GM12878 (cell line): ENCODE data around the gene TP53BP1. TPM values are rescaled to one million over a fixed set of nuclear protein-coding genes. Genes with fewer than 3 reads are reported as not detected.

Source experiments
- ATAC-seq: fragments of 200-7000 bp; cut with Tn5 transposase; 3 replicates; pipeline ENCODE4 v1.9.1; 2020; ENCODE audit warnings: mild to moderate bottlenecking, moderate library complexity
- BruUV-seq: library from RNA; stranded (reverse); fragments of 400-500 nt; replicated peaks from 2 replicates; lab custom pipeline; 2021; lab: Mats Ljungman, UMichigan
- CTCF ChIA-PET: fragments of 300-600 bp; sonication (Branson Sonifier 250); formaldehyde crosslinking; extraction: SDS; loops from one replicate; lab custom pipeline; 2021; ENCODE audit warnings: inconsistent platforms; lab: Yijun Ruan, JAX
- POLR2A ChIA-PET: fragments of 350-600 bp; formaldehyde crosslinking; extraction: SDS; loops from one replicate; lab custom pipeline; 2021; ENCODE audit warnings: inconsistent platforms; lab: Charles Lee
- RAD21 ChIA-PET: fragments of 300-600 bp; sonication (Branson Sonifier 250); formaldehyde crosslinking; loops from one replicate; lab custom pipeline; 2023; ENCODE audit warnings: antibody characterized with exemption; ENCODE audit not compliant: unreplicated experiment; lab: Charles Lee
- SMC1A ChIA-PET: fragments of 300-600 bp; sonication (Branson Sonifier 250); formaldehyde crosslinking; loops from one replicate; lab custom pipeline; 2023; ENCODE audit not compliant: unreplicated experiment, uncharacterized antibody; lab: Charles Lee
- DNase-seq: peaks from one replicate; pipeline ENCODE4 v3.0.0-alpha.2; 2011; ENCODE audit warnings: low read depth, low spot score
- FAIRE-seq: peaks from 3 replicates; lab custom pipeline; 2011; peaks lifted over from hg19 to GRCh38; lab: Jason Lieb, UNC
- H2AFZ ChIP-seq: 2 replicates; pipeline ENCODE4 v1.6.0; 2011; ENCODE audit warnings: low read depth, low read length, control low read depth; ENCODE audit not compliant: control insufficient read depth
- H3K27ac ChIP-seq: 2 replicates; pipeline ENCODE4 v1.5.1; 2011; ENCODE audit warnings: control low read depth; ENCODE audit not compliant: control insufficient read depth, insufficient read depth
- H3K27me3 ChIP-seq, 2 experiments: replicated peaks in 1 of 2; 2 replicates each; pipeline versions ENCODE4 v1.6.0 to v1.6.1; 2011; ENCODE audit warnings: low read length in 1 of 2; ENCODE audit not compliant: control insufficient read depth in 2 of 2, insufficient read depth in 2 of 2
- H3K36me3 ChIP-seq, 2 experiments: 2 replicates each; pipeline ENCODE4 v1.5.1; 2011; ENCODE audit warnings: low read length in 1 of 2; ENCODE audit not compliant: control insufficient read depth in 2 of 2, insufficient read depth in 2 of 2
- H3K4me1 ChIP-seq: 2 replicates; pipeline ENCODE4 v1.6.1; 2011; ENCODE audit warnings: mild to moderate bottlenecking, low read length, moderate library complexity, mixed read lengths; ENCODE audit not compliant: control insufficient read depth, insufficient read depth
- H3K4me2 ChIP-seq: 2 replicates; pipeline ENCODE4 v1.6.0; 2011; ENCODE audit warnings: control low read depth; ENCODE audit not compliant: control insufficient read depth, insufficient read depth
- H3K4me3 ChIP-seq: fragments of 200-600 bp; sonication (generic); 2 replicates; pipeline ENCODE4 v1.5.1; 2016
- H3K79me2 ChIP-seq: 2 replicates; pipeline ENCODE4 v1.6.0; 2011; ENCODE audit warnings: low read length; ENCODE audit not compliant: control insufficient read depth, insufficient read depth
- H3K9ac ChIP-seq: 2 replicates; pipeline ENCODE4 v1.8.0; 2011; ENCODE audit warnings: low read length, control low read depth, mixed read lengths; ENCODE audit not compliant: control insufficient read depth, insufficient read depth
- H3K9me3 ChIP-seq: replicated peaks from 3 replicates; pipeline ENCODE4 v1.5.1; 2011; ENCODE audit warnings: mild to moderate bottlenecking, low read length; ENCODE audit not compliant: control insufficient read depth, insufficient read depth
- H4K20me1 ChIP-seq: 2 replicates; pipeline ENCODE4 v1.6.0; 2011; ENCODE audit not compliant: control insufficient read depth, insufficient read depth
- GABPA ChIP-seq: IDR thresholded peaks from 2 replicates; pipeline ENCODE4 v1.6.1; 2014; ENCODE audit warnings: antibody characterized with exemption, low read depth, mild to moderate bottlenecking, inconsistent platforms
- NFYB ChIP-seq: IDR thresholded peaks from 2 replicates; pipeline ENCODE4 v1.6.1; 2011; ENCODE audit warnings: low read depth, mild to moderate bottlenecking, low read length, improper control_type of control experiment, moderate library complexity; ENCODE audit not compliant: insufficient read depth
- RCOR1 ChIP-seq: conservative IDR thresholded peaks from 2 replicates; pipeline ENCODE4 v1.6.1; 2012; ENCODE audit warnings: low read depth, low read length, improper control_type of control experiment
- SP1 ChIP-seq: IDR thresholded peaks from one replicate; pipeline ENCODE4 v1.6.1; 2011; ENCODE audit warnings: low read depth, low read length
- SREBF1 ChIP-seq: IDR thresholded peaks from 2 replicates; pipeline ENCODE4 v1.6.1; 2012; ENCODE audit warnings: mild to moderate bottlenecking, low read length
- TCF7 ChIP-seq: IDR thresholded peaks from 2 replicates; pipeline ENCODE4 v1.6.1; 2014; ENCODE audit warnings: antibody characterized with exemption, borderline replicate concordance
- ZSCAN29 ChIP-seq: fragments of 450-650 bp; IDR thresholded peaks from 2 replicates; pipeline ENCODE4 v1.6.1; 2017; ENCODE audit warnings: mild to moderate bottlenecking, moderate library complexity
- WGBS: methylation state at CpG from one replicate; pipeline ENCODE4 v1.1.6; 2016; ENCODE audit warnings: low lambda C conversion rate; ENCODE audit not compliant: insufficient replicate concordance, insufficient coverage; ENCODE audit errors: missing lambda C conversion rate; 5-methylcytosine and 5-hydroxymethylcytosine counted together
- in situ Hi-C: fragments of 300-500 bp; cut with MboI; formaldehyde crosslinking; loops from 9 replicates; pipeline ENCODE4 v1.14.3; 2018; ENCODE audit warnings: mixed read lengths
- intact Hi-C: fragments of 100-400 bp; cut with micrococcal nuclease; formaldehyde crosslinking; loops from one replicate; pipeline ENCODE4 v1.14.2; 2022; ENCODE audit not compliant: unreplicated experiment
- polyA plus RNA-seq, 11 experiments: library from polyadenylated mRNA; depleted of rRNA in 4 of 11; unstranded in 6 of 11; stranded (reverse) in 5 of 11; fragments of >200 nt; fragmentation: Nextera tagmentation in 4 of 11; fragmentation: Illumina TruSeq in 1 of 11; extraction: Ambion mirVana in 4 of 11; extraction: Trizol in 1 of 11; gene quantifications; 1 replicate in 1 of 11; 2 replicates in 10 of 11; pipeline versions ENCODE4 v1.2.1 to v1.2.3, GENCODE V29; 2011 to 2016; ENCODE audit warnings: inconsistent platforms in 2 of 11, missing spikeins in 2 of 11, low read depth in 1 of 11
- total RNA-seq, 4 experiments: library from RNA; depleted of rRNA in 3 of 4; stranded (reverse); fragments of >200 nt in 3 of 4; fragmentation: Illumina TruSeq in 1 of 4; extraction: Trizol in 1 of 4; gene quantifications; 2 replicates each; pipeline versions ENCODE4 v1.2.1 to v1.2.3, GENCODE V29; 2013 to 2021
- TF ChIP-seq, protein P1 (sequence below): IDR thresholded peaks from 2 replicates; pipeline ENCODE4 v1.6.1; 2012; ENCODE audit warnings: low read length, inconsistent platforms

TP53BP1 gene
- total and polyA plus RNA-seq, 10 of the 15 experiments (the other 5 are each of a cell fraction or from before 2014, with no cell fraction given): 6.2 to 50.2 (median 19.3) TPM

DNA sequence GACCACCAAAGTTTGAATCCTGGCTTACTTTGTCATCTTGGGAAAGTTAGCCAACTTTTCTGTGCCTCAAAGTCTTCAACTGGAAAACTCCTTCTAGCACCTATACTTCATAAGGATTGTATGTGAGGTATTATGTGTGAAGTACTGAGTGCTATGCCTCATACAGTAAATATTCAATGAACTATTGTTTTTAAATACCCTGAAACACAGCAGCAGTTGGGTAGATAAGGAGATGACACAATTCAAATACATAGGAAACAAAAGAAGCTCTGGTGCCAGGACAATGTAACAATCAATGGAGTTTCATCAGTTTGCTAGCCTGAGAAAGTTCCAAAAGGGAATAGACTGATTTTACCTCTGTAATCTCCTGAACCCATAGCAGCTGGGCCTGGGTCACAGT, 78.8 kb downstream of the TP53BP1 start:
- intact Hi-C loops: no loop called here
- ChIA-PET SMC1A (interaction anchor here (1.0 kb wide), 2 partner anchors 66 to 98 kb away, joined by 3 read pairs; no protein-coding TSS in a partner anchor), POLR2A (no interaction called here), RAD21 (no interaction called here), CTCF (no interaction called here)
- FAIRE-seq (no peak), DNase-seq (no peak), ATAC-seq (no peak)
- no peaks in the 10 kb centered on the region for H4K20me1 ChIP-seq
- H3K79me2 ChIP-seq: no peaks in the 10 kb centered on the region
- peaks cover 2 to 16% of the 10 kb centered on the region in 2 experiments for H3K36me3 ChIP-seq
- no peak overlapping the region for H3K27ac ChIP-seq
- no peak overlapping the region for H2AFZ ChIP-seq
- no peak overlapping the region for H3K9ac ChIP-seq
- no peak for TF ChIP-seq SREBF1
- TF ChIP-seq RCOR1: no peak
- no TSS peak for BruUV-seq
- no peaks in the 10 kb centered on the region for H3K27me3 ChIP-seq
- in situ Hi-C loops: no loop called here
- no peak overlapping the region for H3K4me2 ChIP-seq
- no peak overlapping the region for H3K4me3 ChIP-seq
- H3K9me3 ChIP-seq: no peaks in the 10 kb centered on the region
- no peaks in the 10 kb centered on the region for H3K4me1 ChIP-seq

DNA sequence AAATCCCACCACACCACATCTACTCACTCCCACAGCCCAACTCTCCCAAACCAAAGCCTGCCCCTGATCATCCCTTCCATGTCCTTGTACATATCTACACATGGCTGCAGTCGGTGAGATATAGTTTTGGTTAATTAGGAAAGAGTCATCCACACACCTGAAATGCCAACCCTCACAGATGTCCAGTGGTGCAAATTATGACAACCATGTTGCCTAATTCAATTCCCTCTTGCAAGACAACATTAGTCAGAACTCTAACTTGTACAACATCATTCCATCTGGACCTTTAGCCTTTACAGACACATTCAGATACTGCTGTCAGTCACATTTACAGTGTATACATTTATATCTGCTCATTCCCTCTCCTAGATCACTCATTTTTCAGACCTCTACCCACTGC, 80.9 kb downstream of the TP53BP1 start:
- H3K4me2 ChIP-seq: no peak overlapping the region
- POLR2A ChIA-PET: interaction anchor here (0.5 kb wide), 2 partner anchors 30 to 136 kb away, joined by 3 to 4 read pairs; no protein-coding TSS in a partner anchor
- intact Hi-C loops: no loop called here
- FAIRE-seq (no peak), DNase-seq (no peak), ATAC-seq (no peak)
- H3K9me3 ChIP-seq: no peaks in the 10 kb centered on the region
- H3K27ac ChIP-seq: no peak overlapping the region
- no TSS peak for BruUV-seq
- no peak overlapping the region for H3K9ac ChIP-seq
- RAD21 ChIA-PET: no interaction called here
- H3K36me3 ChIP-seq: peaks cover 2 to 18% of the 10 kb centered on the region in 2 experiments
- in situ Hi-C loops: no loop called here
- no peaks in the 10 kb centered on the region for H4K20me1 ChIP-seq
- SMC1A ChIA-PET: no interaction called here
- H3K79me2 ChIP-seq: no peaks in the 10 kb centered on the region
- H3K4me3 ChIP-seq: no peak overlapping the region
- H3K27me3 ChIP-seq: no peaks in the 10 kb centered on the region
- CTCF ChIA-PET: interaction anchor here (0.8 to 1.2 kb wide), 2 partner anchors 36 to 103 kb away, joined by 3 to 4 read pairs; no protein-coding TSS in a partner anchor
- no peak overlapping the region for H2AFZ ChIP-seq
- 94% methylated on average over 1 of the region's 1 CpG for WGBS
- H3K4me1 ChIP-seq: no peaks in the 10 kb centered on the region
- TF ChIP-seq GABPA (no peak), TCF7 (no peak), NFYB (no peak), SP1 (no peak), ZSCAN29 (no peak)
- TF ChIP-seq, protein P1, sequence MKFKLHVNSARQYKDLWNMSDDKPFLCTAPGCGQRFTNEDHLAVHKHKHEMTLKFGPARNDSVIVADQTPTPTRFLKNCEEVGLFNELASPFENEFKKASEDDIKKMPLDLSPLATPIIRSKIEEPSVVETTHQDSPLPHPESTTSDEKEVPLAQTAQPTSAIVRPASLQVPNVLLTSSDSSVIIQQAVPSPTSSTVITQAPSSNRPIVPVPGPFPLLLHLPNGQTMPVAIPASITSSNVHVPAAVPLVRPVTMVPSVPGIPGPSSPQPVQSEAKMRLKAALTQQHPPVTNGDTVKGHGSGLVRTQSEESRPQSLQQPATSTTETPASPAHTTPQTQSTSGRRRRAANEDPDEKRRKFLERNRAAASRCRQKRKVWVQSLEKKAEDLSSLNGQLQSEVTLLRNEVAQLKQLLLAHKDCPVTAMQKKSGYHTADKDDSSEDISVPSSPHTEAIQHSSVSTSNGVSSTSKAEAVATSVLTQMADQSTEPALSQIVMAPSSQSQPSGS: no peak
